GM18505 (cell line): ENCODE measurements around the gene TEX26.

Experiments
- ATAC-seq: cut with Tn5 transposase; IDR thresholded peaks from one replicate; pipeline ENCODE4 v1.9.1; 2021; ENCODE audit not compliant: unreplicated experiment
- POLR2A ChIP-seq: IDR thresholded peaks from 4 replicates; pipeline ENCODE4 v1.6.1; 2011; ENCODE audit warnings: borderline replicate concordance; ENCODE audit not compliant: insufficient read depth, insufficient read length; ENCODE audit errors: extremely low read depth

Gene TEX26

DNA sequence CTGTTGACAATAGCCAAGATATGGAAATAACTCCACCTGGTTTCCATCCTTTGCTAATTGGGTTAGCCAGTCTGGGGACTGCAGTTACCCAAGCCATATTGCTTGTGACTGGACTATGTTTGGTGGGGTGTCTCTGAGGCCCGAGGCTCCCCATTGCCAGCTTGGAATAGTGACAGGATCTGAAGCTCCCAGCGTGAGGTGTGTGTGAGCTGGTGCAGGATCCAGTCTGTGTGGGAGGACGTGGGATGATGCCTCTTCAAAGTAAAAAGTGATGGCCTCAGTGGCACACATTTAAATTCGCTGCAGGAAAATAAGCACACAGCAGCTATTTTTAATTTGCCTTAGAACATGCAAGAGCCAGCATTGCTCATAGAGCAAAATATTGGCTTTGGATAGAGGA is 75.0 kb downstream of the TEX26 start:
- no peak for ATAC-seq
- TF ChIP-seq POLR2A = no peak

DNA sequence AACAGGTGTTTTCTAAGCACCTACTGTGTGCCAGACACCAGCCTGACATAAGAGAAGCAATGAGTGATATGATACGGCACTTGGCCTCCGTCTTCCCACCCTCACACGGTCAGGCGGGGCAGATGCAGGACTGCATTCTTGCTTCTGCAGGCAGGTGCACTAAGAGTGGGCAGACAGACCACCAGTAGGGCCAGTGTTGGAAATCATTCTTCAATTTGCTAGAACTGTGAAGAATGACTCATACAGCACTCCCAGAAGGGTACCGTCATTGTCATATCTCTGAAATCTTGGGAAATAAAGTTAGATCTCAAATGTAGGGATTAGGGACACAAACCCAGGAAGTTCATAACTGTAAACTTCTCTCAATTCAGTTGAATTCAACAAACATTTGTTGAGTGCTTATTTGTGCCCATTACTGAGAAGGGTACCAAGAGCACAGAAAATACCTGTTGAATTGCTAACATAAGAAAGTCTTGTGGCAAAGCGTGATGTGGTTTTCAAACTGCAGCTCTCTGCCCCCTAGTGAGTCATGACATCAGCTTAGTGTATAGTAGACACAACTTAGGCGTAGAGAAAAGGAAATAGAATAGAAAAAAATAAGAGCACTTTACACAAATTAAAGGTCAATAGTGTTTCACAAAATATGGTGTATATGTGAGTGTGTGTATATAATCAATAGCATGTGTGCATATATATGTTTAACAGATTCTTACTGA is 76.1 kb downstream of the TEX26 start:
- no peak for ATAC-seq
- no peak for TF ChIP-seq POLR2A

DNA sequence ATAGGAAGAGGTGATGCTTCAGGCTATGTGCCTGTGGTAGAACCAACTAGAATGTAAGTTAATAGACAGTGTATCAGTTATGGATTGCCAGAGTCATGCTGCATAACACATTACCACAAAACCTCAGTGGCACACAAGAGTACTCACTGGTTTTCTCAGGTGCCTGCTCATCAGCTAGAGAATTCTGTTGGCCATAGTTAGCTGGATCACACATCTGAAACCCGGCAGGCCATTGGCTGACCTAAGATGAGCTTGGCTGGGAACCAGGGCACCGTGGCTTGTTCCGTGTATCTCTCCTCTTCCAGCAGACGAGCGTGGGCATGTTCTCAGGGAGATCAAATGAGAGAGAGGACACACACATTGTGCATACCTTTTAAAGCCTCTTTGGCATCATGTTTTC is 76.7 kb downstream of the TEX26 start:
- no peak for TF ChIP-seq POLR2A
- no peak for ATAC-seq

DNA sequence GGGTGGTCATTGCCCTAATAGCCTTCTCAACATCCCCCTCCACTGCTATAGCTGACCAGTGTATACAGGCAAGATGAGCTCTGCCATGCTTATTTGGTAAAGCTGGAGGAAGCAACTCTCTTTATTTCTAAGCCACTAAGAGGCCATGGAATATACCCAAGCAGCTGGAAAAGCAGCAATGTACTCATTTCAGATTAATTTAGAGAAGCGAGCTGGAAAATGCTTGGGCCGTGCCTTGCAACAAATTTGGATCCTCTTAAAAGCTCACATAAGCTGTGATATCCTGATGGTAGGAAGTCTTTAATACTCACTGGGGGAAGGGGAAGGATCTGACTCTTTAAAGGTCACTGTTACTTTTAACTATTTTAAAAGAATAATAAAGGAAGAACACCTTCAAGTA is 77.8 kb downstream of the TEX26 start:
- TF ChIP-seq POLR2A = no peak
- no peak for ATAC-seq

DNA sequence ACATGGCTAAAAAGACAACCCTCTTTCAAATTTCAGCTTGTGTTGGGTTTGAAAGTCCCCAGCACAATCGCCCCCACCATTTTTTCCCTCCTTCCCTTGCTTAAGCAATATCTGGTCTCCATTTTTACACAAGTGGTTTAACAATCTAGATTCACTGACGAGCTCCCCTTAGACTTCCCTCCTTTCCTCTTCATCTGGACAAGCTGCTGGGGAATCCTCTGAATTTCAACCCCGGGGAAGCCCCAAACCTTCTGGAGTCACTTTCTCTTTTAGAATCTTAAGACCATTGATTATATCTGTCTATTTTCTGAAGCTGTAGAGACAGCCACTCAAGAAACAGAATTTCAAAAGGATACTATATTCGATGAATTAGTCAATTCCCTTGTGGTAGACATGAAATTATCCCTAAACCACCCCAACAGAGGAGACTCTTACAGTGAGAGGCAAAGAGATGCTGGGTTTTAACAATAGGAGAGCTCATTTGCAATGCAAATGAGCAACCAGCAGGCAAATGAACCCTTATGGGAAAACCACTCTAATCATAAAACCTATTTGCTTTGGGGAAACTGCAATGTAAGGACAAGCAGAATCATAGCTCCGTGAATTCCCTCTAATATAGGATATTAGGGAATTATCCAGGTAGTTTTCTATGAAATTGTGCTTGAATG is 78.9 kb downstream of the TEX26 start:
- no peak for TF ChIP-seq POLR2A
- no peak for ATAC-seq

DNA sequence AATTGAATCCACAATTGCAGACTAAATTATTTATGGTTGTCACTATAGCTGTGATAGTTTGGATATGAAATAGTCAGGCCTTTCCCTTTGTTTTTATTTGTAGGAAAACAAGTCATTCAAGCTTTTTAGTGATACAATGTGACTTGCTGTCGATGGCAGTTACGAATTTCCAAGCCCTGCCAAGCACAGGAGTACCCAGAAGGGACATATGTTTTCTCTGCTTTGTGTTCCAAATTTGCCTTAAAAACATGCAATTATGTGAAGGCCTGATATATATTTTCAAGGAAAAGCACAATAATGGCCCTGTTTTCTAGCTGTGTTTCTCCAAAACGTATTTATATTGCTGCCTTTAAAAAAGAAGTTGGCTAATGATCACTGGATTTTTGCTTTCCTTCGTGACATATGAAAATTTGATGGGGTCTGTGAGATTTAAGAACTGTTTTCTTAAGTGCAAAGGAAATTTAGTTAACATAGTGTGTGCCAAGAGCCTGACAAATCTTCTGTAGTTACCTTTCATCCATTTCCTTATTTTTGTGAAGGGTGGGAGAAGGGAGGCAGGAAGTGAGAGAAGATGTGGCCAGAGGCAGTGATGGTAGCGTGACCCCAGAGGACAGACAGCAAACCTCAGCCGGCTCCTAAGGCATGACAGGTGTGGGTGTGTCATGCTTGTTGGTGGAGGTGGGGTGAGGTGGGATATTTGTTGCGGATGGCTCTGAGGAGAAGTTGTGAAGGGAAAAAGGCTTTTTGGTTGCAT is 79.6 kb downstream of the TEX26 start:
- ATAC-seq = no peak
- no peak for TF ChIP-seq POLR2A

DNA sequence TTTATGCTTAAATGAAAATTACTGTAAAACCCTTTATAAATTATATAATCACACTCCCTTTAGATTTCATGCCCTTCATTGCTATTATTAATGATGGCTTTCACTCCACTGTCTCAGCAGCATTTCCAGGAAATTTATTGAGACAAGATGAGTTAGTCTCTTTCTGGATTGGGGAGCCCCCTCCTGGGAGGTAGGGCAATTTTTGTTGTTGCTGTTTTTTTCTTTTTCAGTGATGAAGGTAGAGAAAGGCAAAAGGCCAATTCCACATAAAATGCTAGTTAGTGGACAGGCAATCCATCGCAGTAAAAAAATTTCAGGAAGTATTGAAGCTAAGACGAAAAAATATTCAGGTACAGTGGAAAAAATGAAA is 80.2 kb downstream of the TEX26 start:
- no peak for TF ChIP-seq POLR2A
- ATAC-seq = no peak

DNA sequence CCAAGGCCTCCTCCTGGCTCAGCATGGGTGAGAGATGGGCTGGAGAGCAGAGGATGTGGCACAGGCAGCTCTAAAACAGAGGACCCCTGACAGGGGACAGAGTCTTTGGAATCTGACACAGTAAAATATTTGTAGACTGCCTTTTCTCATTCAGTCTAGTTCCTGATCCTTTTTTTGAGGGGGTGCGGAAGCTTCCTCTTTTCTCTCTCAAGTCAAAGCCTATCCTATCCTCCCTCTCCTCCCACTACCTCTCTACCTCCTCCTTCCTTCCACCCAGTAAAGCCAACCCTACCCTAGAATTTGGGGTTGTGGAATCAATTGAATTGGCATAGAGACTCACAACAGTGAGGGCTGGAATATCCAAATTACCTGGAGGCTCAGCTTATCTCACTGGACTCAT is 82.0 kb downstream of the TEX26 start:
- no peak for TF ChIP-seq POLR2A
- no peak for ATAC-seq

DNA sequence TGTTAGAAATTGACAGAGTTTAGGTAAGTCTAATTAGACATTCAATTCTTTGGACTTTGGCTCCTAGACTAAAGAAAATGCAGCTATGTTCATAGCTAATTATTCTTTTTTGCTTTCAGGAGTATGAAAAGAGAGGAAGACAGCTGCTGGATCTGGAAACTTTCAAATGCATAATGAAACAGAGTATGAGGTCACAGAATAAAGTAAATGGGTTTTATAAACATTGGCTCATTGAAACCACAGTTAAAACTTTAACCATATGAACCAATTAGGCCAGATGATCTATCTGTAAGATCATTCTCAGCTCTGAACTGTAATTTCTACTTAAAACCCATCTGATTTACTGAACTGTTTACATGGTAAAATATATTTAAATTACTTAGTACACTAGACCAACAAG is 82.7 kb downstream of the TEX26 start:
- ATAC-seq = no peak
- no peak for TF ChIP-seq POLR2A

DNA sequence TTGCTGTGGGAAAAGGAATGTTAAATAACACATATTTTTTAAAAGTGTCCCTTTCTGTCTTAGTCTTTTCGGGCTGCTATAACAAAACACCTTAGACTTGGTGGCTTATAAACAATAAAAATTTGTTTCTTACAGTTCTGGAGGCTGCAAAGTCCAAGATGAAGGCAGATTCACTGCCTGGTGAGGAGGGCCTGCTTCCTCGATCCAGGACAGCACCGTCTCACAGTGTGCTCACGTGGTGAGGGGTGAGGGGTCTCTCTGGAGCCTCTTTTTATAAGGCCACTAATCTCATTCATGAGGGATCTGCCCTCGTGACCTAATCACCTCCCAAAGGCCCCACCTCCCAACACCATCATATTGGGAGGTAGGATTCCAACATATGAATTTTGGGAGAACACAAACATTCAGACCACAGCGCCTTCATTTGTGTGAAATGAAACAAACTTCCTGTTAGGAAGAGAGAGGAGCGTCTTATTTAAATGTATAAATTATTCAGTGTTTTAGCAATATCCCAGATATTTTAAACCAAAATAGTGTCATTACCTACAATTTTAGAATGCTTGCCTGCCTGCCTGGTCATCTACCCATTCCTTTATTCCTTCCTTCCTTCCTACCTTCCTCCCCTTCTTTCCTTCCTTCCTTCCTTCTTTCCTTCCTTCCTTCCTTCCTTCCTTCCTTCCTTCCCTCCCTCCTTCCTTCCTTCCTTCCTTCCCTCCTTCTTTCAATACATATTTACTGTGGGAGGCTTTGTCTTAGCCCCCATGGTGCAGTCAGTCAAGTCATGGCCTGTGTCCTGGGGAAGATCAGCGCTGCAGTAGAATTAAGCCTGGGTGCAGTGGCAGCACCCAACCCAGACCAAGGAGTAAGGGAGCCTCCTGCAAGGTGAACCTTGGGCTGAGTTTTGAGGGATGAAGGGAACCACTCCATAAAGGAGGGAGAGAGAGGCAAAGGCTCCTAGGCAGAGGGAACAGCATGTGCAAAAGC is 84.2 kb downstream of the TEX26 start:
- ATAC-seq = no peak
- TF ChIP-seq POLR2A = no peak

DNA sequence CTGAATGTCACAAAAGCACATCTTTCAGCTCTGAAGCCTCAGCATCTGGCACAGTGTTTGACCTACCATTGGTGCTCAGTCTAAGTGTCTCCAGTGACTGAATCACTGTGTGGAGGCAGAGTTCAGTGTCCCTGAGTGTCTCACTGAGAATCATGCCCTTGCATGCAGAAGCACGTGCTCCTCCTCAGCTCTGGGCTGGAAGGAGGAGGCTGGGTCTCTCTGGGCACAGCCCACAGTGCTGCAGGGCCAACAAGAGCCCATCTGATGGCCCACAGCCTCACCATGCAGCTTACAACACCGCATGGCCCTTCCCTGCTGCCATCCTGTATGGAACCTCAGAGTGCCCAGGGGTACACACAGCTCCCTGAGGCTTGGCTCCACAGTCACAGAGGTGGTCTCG is 86.1 kb downstream of the TEX26 start:
- no peak for ATAC-seq
- TF ChIP-seq POLR2A = no peak

DNA sequence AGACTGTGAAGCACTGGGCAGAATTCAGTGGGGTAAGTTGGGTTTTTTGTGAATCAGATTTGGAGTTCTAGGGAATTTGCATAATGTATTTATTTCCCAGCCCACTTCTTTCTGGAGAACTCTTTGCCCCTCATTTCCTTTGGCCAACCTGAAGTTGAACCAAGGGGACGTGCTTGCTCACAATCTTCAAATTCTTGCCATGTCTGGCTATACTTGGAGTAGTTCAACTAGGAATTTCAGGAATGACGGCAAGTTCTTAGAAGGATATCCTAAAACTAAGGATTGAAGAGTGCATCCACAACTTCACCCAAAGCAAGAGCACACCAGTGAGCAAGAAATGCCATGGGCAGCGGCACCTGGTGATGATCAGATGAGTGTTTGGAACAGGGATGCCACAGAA is 88.5 kb downstream of the TEX26 start:
- ATAC-seq = no peak
- no peak for TF ChIP-seq POLR2A

DNA sequence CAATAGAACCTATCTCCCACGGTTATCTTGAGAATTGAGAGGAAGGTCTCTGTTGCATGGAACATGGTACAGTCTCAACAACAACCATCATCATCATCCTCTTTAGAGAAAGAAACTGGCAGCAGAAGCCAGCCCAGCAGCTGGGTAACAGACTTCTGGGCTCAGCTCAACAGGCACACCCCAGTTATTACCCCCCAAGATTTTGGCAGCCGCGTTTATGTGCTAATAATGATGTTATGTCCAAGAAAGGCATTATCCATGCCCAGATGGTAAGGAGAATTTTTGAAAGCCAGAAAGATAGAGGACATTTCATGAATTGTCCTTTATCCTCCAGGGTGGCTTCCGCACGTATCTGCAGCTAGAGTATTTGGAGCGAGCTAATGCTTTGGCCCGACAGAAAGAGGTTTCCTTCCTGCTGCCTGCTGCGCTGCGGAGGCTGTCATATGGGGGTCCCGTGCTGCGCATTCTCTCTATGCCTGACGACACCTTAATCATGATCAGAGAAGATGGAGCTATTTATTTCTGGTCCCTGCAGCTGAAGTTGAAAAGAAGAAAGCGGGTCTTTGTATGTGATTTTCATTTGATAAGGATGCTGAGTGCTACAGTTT is 89.9 kb downstream of the TEX26 start:
- no peak for ATAC-seq
- TF ChIP-seq POLR2A = no peak

DNA sequence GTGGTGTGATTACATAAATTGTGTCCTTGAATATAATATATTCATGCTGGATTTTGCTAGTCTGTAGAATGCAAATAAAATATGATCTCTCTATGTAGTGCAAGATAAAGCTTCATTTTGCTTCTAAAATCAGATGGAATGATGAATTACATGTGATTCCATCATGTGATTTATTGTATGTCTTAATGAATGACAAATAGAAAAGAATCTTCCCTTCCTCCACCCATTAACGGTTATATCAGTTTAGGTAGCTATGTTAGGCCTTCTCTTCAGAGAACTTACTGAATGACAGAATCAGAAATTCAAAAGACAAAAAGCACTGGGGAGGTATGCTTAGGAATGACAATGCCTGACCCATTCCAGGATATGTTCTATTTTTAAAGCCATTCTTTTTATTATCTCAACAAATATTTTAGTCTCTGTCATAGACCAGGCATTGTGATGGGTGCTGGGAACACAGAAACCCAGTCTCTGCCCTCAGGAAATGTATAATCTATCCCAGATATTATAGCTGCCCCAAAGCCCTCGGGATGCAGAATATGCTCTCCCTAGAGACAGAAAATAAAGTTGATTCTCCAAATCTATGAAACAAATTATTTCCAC is 90.6 kb downstream of the TEX26 start:
- ATAC-seq = no peak
- no peak for TF ChIP-seq POLR2A
